Middle frontal gyrus (tissue), 1 donor: ENCODE results near the gene SOBP.
"Not testable (repeated sequence)": the region's sequence is repeated elsewhere in the genome, so short reads cannot be mapped to it uniquely, and the experiment has no call there.

Experiments
- DNase-seq: peaks from one replicate; pipeline ENCODE4 v3.0.0-alpha.2; 2015; ENCODE audit warnings: low spot score; ENCODE audit errors: extremely low spot score

The SOBP gene, protein sequence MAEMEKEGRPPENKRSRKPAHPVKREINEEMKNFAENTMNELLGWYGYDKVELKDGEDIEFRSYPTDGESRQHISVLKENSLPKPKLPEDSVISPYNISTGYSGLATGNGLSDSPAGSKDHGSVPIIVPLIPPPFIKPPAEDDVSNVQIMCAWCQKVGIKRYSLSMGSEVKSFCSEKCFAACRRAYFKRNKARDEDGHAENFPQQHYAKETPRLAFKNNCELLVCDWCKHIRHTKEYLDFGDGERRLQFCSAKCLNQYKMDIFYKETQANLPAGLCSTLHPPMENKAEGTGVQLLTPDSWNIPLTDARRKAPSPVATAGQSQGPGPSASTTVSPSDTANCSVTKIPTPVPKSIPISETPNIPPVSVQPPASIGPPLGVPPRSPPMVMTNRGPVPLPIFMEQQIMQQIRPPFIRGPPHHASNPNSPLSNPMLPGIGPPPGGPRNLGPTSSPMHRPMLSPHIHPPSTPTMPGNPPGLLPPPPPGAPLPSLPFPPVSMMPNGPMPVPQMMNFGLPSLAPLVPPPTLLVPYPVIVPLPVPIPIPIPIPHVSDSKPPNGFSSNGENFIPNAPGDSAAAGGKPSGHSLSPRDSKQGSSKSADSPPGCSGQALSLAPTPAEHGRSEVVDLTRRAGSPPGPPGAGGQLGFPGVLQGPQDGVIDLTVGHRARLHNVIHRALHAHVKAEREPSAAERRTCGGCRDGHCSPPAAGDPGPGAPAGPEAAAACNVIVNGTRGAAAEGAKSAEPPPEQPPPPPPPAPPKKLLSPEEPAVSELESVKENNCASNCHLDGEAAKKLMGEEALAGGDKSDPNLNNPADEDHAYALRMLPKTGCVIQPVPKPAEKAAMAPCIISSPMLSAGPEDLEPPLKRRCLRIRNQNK

DNA sequence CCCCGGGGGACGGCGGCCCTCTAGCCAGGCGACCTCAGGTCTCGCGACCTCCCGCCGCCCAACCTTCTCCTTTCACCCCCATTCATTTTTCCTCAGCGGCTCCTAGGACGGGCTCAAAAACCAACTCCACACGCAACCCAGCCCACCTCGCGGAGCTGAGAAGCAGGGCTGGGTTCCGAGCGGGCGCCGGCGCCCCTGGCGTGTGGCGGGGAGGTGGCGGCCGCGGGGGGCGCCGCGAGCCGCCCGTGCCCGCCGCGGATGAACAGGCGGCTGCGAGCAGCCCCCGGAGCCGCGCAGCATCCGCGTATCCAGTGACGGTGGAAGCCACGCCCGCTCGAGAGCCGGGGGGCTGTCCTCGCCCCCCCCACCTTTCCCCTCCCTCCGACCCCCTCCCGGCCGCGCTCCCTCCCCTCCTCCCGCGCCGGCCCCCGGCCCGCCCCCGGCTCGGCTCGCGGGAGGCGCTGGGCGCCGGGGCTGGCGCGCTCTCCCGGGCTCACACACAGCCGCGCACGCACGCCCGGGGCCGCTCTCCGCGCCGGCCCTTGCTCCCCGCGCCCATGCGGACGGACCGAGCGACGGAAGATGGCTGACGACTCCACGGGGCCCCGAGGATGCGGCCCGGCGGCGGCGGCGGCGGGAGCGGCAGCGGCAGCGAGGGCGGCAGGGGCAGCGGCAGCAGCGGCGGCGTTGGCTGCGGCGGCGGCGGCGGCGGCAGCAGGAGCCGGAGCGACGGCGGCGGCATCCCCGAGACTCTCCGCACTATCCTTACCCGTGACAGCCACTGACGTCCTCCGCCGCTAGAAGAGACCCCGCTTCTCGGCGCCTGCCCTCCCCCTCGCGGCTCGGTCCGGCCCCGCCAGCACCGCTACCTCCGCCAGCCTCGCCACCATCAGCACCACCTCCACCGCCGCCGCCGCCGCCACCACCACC, at the start of gene SOBP:
Gene SOBP, plus strand, starts transcription at position 482 of the 930 bp plus-strand sequence. CDS start 500 bp downstream, outside the sequence.
- DNase-seq = peak; percentile 56

GRCh38 chr6:107440936-107441335, 49.0 kb upstream of the SOBP start:
- DNase-seq = no peak

DNA sequence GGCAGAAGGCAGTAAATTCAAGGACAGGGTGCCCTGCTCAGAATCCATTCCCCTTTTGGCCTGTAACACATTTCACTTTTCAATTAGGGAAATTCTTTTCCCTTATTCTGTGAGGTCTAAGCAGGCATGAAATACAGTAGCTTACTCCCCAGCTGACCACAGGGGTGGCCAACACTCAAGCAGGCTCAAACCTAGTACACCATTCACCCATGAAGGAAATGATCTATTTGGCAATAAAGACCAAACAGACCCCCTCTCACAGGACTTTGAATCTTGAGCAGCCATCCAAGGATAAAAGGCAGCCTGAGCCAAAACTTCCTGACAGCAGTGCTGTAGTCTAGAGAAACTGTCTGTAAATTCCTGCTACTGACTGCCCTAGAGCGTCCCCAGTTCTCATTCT, 48.2 kb upstream of the SOBP start:
- DNase-seq = no peak

DNA sequence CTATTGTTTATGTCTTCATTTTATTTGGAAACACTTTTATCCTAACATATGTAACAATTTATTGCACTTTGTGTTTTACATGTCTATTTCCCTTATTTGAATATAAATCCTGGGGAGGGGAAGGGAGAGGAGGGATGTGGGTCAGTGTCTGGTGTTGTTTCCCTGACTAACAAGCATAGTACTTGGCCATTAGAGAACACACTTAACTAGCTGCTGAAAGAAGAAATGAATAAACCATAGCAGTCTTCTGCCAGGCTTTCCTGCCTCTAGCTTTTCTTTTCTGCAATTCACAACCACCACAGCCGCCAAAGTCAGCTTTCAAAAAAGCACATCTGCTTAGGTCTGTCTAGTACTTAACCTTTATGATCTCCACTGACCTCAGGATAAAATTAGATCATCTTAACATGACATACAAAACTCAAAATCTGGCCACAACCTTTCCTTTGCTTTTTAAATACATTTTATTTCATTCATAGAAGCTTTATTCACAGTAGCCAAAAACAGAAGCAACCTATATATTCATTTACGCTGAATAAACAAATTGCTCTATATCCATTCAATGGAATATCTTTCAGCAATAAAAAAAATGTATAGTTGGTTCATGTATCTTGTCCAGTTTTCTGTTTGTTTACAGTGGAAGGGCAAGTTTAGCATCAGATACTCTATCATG, 46.8 kb upstream of the SOBP start:
- DNase-seq = no peak

- no peak for DNase-seq
These were observed 46.2 kb upstream of the SOBP start for GRCh38 chr6:107443608-107444267.

- DNase-seq = no peak
These were observed 45.6 kb upstream of the SOBP start for GRCh38 chr6:107444277-107444676.

GRCh38 chr6:107447663-107448216, 42.2 kb upstream of the SOBP start:
- DNase-seq = no peak

DNA sequence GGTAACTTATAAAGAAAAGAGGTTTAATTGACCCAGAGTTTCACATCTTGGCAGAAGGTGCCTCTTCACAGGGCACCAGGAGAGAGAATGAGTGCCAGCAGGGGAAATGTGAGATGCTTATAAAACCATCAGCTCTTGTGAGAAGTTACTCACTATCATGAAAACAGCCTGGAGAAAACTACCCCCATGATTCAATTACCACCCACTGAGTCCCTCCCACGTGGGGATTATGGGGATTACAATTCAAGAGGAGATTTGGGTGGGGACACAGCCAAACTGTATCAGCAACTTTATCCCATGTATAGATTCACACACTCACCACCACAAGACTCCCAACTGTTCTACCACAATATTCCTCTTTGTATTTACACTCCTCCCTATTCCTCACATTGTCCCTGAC, 41.1 kb upstream of the SOBP start:
- DNase-seq = no peak

DNA sequence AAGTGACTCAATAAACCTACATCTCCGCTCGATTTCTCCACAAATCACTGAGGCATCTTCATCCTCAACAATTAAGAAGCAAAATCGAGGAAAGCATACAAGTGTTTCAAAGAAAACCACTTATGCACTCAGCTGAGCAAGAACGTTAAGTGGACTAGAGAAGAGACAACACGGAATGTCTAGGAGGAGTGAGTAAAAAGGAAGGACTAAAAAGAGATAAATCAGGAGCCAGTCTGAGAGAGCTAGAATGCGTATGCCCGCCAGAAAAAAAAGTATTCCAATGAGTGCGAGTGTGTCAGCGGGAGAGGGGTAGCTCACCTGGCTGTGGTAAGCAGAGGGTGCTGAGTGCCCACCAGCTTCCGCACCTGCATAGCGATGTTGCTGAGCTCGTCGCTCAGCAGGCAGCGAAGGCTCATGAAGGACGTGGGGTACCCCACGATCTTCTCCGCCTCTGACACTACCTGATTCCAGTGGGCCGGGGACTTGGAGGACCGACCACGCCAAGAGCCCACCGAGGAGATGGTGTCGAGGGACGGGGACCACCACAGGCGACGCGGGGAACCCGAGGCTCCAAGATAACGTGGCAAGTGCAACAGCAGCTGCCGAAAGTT, 31.1 kb upstream of the SOBP start:
- DNase-seq = no peak

DNA sequence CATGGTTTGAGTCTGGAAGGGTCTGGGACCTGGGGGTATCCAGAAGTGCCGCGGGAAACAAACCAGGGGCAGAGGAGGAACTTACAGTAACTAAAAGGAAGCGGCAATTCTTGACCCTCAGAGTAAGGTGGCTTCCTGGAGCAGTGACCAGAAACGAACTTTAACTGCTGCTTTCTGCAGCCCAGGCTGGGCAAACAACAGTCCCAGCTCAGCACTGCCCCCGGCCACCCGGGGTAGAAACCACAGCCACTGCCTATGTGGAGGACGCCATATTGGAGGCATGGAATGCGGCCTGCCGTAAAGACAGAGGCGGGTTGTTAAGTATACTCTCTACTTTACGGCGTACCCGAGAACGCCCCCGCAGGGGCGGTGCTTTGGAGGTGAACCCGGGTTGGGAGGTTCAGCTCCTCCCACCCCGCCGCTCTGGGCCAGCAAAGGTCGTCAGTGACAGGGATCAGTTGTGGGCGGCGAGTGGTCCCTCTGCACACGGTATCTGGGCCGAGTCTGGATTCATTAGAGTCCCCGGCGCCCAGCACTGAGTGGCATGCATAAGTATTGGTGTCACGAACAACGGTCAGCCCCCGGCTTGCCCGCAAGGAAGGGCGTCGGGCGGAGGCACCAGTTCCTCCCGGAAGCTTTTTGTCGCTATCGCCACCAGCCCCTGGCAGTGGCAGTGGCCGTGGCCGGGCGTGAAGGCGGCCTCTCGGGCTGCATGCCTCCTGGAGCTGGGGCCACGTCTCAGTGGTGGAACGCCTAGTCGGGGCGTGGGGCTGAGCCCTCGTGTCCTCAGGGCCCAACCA, 30.4 kb upstream of the SOBP start, which contains the start of gene PDSS2:
Gene PDSS2, minus strand, starts transcription at position 282 of the 800 bp plus-strand sequence. Its CDS starts 279 bp downstream, at position 3.
- peak; percentile 96 for DNase-seq

- DNase-seq = peak; percentile 4
These were observed 29.8 kb upstream of the SOBP start for GRCh38 chr6:107460083-107460631.

- DNase-seq = no peak
These were observed 23.9 kb upstream of the SOBP start for GRCh38 chr6:107466062-107466461.

- no peak for DNase-seq
These were observed 19.6 kb upstream of the SOBP start for GRCh38 chr6:107470364-107470763.

- no peak for DNase-seq
These were observed 16.3 kb upstream of the SOBP start for GRCh38 chr6:107473660-107474059.

DNA sequence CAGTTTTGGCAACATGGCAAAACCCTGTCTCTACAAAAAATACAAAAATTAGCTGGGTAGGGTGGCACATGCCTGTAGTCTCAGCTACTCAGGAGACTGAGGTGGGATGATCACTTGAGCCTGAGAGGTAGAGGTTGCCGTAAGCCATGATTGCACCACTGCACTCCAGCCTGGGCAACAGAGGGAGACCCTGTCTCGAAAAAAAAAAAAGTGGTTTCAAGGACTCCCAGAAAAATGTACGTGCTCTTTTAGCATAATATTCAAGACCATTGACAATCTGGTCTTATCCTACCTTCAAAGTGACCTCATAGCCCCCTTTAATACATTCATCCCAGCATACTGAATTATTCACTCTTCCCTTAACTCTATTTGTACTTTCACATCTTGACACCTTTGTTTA, 14.6 kb upstream of the SOBP start:
- not testable (repeated sequence) for DNase-seq

- DNase-seq = not testable (repeated sequence)
These were observed 14.1 kb upstream of the SOBP start for GRCh38 chr6:107475826-107476225.

DNA sequence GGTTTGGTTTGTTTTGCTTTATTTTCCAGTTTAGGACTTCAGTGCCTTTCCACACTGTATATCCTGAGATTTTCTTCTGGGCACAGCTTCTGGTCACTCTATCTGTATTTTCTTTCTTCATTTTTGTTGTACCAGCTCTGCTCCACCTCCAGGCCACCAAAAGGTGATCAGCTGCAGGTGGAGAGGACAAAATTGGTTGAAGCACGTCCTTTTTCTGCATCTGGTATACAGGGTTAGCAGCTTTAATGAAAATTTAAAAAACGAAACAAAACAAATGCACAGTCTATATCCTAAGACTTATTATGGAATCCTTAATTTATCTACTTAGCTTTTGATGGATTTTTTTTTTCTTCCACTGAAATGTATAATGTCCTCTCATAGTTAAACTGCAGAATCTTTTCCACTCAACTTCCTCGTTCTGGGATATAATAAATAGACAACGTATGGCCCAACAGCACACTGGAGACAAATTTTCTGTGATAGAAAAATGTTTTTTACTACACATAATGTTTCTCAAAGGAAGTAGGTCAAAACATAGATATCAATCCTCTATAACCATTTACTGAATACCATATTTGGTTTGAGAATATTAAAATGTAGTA, 10.7 kb upstream of the SOBP start:
- no peak for DNase-seq

GRCh38 chr6:107485157-107485556, 4.8 kb upstream of the SOBP start:
- DNase-seq = no peak
